HG02759 (cell line): ENCODE data around the gene PIAS4.

Experiments used
- ATAC-seq: cut with Tn5 transposase; IDR thresholded peaks from one replicate; pipeline ENCODE4 v1.9.1; 2021; ENCODE audit warnings: mild to moderate bottlenecking, moderate library complexity; ENCODE audit not compliant: unreplicated experiment

The PIAS4 gene

DNA sequence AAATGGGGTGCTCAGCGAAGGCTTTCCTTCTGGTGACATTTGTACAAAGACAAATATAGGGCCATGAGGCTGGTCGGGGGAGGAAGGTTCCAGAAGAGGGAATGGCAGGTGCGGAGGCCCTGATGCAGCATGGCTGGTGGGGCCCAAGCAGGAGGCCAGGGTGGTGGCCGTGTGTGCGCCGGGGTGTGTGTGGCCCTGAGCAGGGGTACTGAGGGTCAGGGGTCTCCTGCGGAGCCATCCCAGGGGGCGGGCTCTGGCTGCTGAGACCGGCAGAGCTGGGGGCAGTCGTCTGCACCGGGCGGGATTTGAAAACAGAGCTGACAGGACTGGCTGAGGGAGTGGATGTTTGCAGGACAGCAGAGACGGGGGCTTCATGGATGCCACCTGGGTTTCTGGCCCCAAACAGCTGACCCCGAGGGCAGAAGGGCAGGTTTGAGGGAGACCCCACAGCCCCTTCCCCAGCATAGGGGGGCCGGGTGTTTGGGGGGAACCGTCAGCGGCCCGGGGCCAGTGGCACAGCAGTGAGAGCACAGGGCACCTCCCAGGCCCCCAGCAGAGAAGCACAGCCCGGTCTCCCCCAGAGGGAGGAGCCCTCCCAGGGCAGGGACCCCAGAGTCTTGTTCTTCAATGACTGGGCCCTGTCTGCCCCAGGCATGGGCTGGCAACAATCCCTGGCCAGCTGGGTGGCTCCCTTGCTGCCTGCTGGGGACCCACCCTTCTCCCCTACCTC is 11.4 kb downstream of the PIAS4 start:
- ATAC-seq: no peak

DNA sequence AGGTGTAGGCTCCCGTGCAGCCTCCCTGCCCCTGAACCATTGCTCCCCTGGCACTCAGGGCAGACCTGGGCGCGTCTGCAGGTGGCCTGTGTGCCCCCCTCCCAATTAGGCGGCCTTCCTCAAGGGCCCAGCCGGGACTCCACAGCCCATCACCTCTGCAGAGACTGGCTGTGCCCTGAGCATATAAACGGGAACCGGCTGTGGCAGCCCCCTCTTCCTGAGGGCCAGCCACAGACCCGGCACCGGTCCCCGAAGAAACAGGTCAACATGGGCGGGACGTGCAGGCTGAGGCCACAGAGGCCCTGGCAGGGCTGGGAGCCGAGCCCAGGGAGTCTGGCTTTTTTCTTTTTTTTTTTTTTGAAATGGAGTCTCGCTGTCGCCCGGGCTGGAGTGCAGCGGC is 12.0 kb downstream of the PIAS4 start:
- ATAC-seq: no peak

DNA sequence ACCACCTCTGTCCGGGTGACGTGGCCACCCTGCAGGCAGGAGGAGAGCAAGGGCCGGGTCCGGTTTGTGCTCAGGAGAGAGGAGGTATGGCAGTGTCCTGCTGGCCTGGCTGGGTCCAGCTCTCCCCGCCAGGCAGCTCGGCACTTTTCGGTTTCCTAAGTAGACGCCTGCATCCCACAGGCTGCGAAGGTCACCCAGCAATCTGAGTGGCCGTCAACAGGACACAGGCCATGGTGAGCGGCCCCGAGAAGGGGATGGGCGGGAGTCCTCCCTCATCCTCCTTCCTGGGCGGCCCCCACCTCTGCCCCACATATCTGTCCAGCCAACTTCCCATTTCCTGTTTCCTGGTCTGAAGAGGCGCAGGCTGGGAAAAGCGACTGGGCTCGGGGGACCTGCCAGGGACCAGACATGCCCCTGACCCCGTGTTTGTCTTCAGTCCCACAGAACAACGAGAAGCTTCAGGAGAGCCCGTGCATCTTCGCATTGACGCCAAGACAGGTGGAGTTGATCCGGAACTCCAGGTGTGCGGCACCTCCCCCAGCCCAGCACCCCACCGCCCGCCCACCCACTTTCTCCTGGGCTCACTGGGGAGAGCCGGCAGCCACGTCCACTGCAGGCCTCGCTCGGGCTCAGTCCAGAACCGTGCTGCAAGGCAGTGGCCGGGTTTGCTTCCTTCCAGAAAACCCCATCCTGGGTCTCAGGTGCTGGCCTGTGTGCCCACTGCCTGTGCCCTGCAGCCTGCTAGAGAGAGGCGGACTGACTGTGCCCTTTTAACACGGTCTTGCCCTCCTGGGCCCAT is 16.3 kb downstream of the PIAS4 start:
- ATAC-seq: no peak

- no peak for ATAC-seq
Observed at GRCh38 chr19:4025317-4025716, 17.8 kb downstream of the PIAS4 start.

- ATAC-seq: no peak
Observed at GRCh38 chr19:4027146-4027545, 19.6 kb downstream of the PIAS4 start.

DNA sequence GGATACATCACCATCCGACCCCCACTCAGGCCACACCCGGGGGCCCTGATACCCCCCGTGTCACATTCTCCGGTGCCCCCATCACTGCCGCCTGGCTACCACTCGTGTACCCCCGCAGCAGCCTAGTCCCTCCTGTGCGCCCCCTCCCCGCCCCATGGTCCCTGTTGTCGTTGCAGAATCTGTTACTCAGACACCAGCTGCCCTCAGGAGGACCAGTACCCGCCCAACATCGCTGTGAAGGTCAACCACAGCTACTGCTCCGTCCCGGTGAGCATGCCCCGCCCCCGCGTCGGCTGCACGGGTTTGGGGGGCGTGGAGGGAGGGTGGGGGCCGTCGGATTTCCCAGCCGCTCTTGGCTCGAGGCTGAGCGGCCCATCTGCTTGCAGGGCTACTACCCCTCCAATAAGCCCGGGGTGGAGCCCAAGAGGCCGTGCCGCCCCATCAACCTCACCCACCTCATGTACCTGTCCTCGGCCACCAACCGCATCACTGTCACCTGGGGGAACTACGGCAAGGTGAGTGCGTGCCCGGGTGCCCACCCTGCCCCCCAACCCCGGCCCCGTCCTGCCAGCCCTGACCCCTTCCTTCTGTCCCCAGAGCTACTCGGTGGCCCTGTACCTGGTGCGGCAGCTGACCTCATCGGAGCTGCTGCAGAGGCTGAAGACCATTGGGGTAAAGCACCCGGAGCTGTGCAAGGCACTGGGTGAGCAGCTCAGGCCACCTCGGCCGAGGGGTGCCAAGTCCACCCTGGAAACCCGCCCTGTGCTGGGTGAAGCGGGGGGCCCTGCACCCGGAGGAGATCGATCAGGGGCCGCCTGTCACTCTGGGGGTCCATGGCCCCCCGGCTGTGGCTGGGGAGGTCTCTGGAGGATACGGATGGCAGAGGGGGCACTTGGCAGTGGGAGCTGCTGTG is 21.1 kb downstream of the PIAS4 start:
- no peak for ATAC-seq

GRCh38 chr19:4029247-4029614 is 21.7 kb downstream of the PIAS4 start:
- ATAC-seq: no peak

GRCh38 chr19:4030552-4030951 is 23.0 kb downstream of the PIAS4 start:
- no peak for ATAC-seq

DNA sequence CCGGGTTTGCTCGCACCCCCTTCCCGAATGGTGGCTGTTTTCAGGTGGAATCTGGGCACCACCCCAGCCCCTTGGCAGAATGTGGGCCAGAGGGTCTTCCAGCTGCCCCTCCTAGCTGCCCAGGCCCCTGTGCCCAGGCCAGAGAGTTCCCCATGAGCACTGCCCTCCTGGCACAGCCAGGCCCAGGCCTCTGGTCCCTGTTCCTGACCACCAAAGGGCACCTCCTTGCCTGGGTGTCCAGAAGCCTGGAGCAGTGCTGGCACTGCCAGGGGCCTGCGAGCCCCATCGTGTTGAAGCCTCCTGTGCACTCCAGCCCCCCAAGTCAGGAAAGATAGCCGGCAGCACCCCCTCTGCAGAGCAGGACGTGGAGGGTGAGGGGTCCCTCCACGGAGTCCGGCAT is 23.4 kb downstream of the PIAS4 start:
- no peak for ATAC-seq

GRCh38 chr19:4031420-4031819 is 23.9 kb downstream of the PIAS4 start:
- no peak for ATAC-seq

GRCh38 chr19:4032436-4032835 is 24.9 kb downstream of the PIAS4 start:
- no peak for ATAC-seq

DNA sequence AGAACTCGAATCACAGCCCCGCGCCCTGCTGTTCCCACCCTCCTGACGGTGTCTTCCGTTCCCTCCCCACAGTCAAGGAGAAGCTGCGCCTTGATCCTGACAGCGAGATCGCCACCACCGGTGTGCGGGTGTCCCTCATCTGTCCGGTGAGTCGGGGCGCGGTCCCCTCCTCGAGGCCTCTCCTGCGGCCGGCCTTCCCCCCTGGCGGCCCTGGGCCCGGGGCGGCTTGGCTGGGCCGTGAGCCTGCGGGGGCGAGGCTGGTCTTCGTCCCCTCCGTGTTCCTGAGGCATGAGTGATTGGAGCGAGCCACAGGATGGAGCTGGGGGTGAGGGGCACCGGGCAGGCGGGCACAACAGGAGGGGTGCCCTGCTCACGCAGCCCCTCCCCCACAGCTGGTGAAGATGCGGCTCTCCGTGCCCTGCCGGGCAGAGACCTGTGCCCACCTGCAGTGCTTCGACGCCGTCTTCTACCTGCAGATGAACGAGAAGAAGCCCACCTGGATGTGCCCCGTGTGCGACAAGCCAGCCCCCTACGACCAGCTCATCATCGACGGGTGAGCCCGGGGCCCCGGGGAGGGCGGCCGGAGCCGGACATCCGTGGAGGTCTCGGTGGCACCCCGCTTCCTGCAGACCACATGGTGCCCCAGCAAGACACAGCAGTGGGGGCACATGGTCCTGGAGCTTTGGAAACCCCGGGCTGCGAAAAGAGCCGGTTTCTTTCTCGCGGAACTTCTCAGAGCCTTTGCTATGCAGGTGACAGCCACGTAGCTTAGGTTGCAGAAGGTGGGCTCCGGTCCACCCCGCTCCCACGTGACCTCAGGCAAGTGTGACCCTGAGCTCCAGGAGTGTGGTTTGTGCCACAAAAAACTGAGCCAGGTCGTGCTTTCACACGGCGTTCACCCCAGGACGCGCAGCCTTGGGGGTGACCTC is 25.8 kb downstream of the PIAS4 start:
- no peak for ATAC-seq

DNA sequence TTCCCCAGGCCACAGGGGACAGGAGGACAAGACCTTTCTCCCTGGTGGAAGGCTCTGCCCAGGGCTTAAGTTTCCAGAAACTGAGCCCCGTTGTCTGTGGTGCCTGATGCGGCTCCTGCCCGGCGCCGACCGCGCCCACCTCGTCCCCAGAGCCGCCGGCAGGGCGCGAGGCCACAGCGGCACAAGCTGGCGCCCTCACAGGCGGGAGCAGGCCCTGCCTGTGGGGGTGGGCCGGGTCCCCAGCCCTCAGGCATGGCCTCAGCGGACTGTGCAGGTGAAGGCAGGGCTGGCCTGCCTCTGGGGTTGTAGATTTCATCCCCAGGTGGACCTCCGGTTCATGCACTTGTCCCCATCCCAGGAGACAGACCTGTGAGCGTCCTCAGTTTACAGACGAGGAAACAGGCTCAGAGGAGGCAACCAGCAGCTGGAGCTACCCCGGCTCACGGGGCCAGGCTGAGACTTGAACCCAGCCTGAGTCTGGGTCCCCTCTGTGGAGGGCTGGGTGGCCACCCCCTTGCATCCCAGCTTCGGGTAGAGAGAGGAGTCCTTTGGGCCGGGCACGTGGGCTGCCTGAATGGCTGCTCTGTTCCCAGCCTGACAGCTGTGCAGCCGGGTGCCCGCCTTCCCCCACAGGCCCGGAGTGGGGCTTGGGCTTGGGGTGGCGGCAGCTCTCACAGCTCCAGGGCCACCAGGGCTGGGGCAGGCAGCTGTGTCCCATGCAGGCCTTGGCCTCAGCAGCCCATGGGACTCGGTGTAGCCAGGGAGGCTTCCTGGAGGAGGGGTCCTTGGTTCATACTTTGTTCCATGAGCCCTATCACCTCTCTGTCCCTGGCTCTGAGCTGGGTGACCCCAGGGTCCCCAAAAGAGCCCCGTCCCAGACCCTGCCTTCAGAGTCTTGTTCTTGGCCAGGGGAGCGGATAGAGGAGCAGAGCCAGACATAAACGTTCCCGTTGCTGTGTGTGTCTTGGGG is 26.8 kb downstream of the PIAS4 start:
- no peak for ATAC-seq

DNA sequence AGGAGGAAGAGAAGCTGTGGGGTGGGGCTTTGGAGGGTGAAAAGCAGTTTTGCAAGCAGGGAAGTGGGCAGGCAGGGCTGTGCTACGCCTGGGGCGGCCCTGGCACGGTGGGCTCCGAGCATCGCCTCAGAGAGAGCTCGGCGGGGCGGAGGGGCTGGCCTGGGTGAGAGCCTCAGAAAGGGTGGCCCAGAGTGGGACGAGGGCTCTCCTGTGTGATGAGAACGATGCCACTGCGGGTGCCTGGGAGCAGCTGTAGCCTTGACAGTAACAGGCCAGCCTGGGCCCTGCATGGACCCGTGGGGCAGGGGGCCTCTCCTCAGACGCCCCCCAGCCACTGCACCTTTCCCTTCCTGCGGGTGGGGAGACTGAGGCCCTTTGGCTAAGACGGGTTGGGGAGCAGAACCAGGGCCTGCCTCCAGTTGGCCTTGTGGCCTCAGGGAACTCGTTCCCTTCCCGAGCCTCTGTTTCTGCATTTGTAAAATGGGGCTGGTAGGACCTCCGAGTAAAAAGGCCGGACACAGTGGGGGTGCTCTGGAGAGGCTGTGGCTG is 27.6 kb downstream of the PIAS4 start:
- ATAC-seq: no peak

GRCh38 chr19:4035582-4035981 is 28.0 kb downstream of the PIAS4 start:
- ATAC-seq: no peak

GRCh38 chr19:4036576-4037300 is 29.2 kb downstream of the PIAS4 start:
- no peak for ATAC-seq

DNA sequence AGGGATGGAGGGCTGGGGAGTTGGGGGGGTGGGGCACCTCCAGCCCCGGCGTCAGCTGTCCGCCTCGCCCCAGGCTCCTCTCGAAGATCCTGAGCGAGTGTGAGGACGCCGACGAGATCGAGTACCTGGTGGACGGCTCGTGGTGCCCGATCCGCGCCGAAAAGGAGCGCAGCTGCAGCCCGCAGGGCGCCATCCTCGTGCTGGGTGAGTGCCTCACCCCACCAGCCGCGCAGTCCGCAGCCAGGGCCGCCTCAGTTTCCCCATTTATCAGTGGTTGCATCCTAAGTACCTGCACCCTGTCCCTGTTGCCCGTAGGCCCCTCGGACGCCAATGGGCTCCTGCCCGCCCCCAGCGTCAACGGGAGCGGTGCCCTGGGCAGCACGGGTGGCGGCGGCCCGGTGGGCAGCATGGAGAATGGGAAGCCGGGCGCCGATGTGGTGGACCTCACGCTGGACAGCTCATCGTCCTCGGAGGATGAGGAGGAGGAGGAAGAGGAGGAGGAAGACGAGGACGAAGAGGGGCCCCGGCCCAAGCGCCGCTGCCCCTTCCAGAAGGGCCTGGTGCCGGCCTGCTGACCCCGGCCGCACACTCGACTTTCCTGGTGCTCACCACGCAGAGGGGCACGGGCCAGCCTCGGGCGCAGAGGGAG is 29.9 kb downstream of the PIAS4 start:
- no peak for ATAC-seq

DNA sequence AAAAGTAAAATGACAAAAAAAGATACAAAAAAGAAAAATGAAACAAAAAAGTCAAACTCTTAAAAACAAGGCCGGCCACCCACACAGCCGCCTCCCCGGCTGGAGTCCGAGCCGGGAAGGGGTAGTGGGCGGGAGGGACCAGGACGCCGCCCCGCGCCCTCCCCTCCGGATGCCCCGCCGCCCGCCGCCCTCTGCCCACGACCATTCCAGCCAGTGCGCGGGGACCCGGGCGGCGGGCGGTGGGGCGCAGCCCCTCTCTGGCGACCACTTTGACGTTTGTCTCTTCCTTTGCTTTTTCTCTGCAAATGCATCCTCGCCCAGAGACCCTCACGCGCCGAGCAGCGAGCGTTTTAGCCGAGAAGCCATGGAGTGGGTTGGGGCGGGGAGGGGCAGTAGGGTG is 30.5 kb downstream of the PIAS4 start:
- ATAC-seq: no peak
